Measurements from ENCODE around the gene COMT.

DNA sequence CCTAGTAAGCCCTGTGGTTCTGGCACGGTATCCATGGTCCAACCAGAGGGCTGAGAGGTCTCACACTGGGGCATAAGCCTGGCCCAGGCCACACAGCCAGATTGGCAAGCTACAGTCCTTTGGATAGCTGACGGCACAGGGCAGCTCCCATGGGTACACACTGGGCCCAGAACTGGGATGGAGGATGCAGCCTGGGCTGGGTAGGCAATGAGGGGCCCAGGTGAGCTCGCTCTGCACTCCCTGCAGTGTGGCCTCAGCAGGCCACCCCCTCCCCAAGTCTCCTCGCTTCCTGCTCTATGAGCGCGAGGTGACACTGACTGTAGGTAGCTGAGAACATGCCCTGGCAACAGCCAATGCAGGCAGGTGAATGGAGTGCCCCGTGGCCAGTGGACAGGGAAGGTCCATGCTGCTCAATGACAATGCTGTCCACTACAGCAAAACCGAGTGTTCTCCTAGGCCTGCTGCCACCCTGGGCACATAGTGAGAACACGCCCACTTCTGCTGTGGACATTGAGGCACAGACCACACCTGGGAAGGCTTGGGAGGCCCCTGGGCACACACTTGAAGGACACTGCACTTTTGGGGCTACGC lies 71.3 kb downstream of the COMT start:
- TF ChIP-seq, protein P1, sequence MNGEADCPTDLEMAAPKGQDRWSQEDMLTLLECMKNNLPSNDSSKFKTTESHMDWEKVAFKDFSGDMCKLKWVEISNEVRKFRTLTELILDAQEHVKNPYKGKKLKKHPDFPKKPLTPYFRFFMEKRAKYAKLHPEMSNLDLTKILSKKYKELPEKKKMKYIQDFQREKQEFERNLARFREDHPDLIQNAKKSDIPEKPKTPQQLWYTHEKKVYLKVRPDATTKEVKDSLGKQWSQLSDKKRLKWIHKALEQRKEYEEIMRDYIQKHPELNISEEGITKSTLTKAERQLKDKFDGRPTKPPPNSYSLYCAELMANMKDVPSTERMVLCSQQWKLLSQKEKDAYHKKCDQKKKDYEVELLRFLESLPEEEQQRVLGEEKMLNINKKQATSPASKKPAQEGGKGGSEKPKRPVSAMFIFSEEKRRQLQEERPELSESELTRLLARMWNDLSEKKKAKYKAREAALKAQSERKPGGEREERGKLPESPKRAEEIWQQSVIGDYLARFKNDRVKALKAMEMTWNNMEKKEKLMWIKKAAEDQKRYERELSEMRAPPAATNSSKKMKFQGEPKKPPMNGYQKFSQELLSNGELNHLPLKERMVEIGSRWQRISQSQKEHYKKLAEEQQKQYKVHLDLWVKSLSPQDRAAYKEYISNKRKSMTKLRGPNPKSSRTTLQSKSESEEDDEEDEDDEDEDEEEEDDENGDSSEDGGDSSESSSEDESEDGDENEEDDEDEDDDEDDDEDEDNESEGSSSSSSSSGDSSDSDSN (IDR thresholded peaks at IDR 0.05; ENCODE audit: borderline replicate concordance in 1 of 2, low read depth in 2 of 2, low read length in 2 of 2), result no peak
- TF ChIP-seq, protein P2, sequence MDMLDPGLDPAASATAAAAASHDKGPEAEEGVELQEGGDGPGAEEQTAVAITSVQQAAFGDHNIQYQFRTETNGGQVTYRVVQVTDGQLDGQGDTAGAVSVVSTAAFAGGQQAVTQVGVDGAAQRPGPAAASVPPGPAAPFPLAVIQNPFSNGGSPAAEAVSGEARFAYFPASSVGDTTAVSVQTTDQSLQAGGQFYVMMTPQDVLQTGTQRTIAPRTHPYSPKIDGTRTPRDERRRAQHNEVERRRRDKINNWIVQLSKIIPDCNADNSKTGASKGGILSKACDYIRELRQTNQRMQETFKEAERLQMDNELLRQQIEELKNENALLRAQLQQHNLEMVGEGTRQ (CRISPR knock-in tag; IDR thresholded peaks at IDR 0.05), result no peak
